Midbrain (tissue), 1 donor: Measurements from ENCODE around the gene EEF2K.
"Not testable (repeated sequence)": the region's sequence is repeated elsewhere in the genome, so short reads cannot be mapped to it uniquely, and the experiment has no call there.

ENCODE experiments used
- DNase-seq: peaks from one replicate; lab custom pipeline; 2025; lab: John Stamatoyannopoulos, UW

EEF2K gene

GRCh38 chr16:22206013-22206841, at the start of gene EEF2K:
TSS of gene EEF2K (plus strand) at chr16:22206278. CDS start at chr16:22225730, 19,452 bp downstream.
- peak; percentile 90 for DNase-seq

DNA sequence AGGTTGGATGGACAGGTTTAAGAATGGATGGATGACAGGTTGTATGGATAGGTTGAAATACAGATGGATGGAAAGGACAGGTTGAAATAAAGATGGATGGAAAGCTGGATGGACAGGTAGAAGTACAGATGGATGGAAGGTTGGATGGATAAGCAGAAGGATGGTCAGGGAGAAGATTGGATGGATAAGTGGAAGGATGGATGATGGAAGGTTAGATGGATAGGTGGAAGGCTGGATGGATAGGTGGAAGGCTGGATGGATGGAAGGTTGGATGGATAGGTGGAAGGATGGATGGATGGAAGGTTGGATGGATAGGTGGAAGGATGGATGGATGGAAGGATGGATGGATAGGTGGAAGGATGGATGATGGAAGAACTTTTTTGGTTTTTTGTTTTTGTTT, 44.7 kb upstream of the EEF2K start:
- DNase-seq, result no peak

- DNase-seq, result no peak
These were observed 44.0 kb upstream of the EEF2K start, which contains the start of gene SDR42E2 for GRCh38 chr16:22161999-22162655. TSS of gene SDR42E2 (plus strand) at chr16:22162506. CDS start at chr16:22165583, 3,077 bp downstream.

- DNase-seq, result no peak
These were observed 43.4 kb upstream of the EEF2K start for GRCh38 chr16:22162656-22163009.

DNA sequence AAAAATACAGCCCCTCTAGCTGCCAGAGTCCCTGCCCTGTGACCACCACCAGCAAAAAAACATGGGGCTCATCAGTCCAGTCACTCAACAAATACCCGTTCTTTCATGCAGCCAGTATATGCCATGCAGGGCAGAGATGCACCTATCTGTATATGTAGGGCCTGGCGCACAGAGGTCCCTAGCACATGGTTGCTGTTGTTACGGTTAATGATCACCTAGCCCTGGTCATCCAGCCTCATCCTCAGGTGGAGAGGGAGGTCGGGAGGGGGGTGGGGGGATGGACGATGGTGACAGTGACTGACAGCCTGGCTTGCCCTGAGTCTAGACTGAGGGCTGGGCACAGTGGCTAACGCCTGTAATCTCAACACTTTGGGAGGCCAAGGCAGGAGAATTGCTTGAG, 42.3 kb upstream of the EEF2K start:
- no peak for DNase-seq

- no peak for DNase-seq
These were observed 41.6 kb upstream of the EEF2K start for GRCh38 chr16:22164482-22164881.

DNA sequence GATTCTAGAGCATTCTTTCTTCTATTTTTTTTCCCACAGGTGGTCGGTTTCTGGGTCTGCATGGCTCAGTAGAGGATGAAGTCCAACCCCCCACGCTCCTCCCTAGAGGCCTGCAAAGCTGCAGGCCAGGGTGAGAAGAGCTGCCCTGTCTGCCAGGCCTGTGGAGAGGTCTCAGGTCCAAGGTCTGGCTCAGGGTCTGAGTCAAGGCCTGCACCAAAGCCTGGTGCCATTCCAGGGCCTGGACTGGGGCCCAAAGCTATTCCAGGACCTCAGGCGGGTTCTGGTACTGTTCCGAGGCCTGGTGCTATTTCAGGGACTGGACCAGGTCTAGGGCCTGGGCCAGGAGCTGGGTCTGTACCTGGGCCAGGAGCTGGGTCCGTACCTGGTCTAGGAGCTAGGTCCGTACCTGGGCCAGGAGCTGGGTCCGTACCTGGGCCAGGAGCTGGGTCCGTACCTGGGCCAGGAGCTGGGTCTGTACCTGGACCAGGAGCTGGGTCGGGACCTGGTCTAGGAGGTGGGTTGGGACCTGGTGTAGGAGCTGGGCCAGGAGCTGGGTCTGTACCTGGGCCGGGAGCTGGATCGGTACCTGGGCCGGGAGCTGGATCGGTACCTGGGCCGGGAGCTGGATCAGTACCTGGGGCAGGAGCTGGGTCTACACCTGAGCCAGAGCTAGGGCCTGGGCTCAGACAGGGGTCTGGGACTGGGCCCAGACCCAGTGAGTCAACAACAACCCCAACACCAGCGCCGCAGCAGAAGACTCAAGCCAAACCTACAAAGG, 40.4 kb upstream of the EEF2K start:
- no peak for DNase-seq

- no peak for DNase-seq
These were observed 34.1 kb upstream of the EEF2K start for GRCh38 chr16:22171953-22172352.

DNA sequence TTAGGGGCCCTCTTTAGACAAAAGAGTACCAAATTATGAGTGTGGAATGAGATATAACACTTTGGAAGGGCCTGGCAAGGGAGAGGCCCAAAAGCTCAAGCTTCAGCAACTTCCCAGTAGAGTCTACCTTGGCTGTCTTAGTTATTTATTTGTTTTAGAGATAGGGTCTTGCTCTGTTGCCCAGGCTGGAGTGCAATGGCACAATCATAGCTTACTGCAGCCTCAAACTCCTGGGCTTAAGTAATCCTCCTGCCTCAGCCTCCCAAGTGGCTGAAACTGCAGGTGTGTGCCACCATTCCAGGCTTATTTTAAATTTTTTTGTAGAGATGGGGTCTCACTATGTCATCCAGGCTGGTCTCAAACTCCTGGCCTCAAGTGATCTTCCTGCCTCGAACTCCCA, 33.4 kb upstream of the EEF2K start:
- not testable (repeated sequence) for DNase-seq

DNA sequence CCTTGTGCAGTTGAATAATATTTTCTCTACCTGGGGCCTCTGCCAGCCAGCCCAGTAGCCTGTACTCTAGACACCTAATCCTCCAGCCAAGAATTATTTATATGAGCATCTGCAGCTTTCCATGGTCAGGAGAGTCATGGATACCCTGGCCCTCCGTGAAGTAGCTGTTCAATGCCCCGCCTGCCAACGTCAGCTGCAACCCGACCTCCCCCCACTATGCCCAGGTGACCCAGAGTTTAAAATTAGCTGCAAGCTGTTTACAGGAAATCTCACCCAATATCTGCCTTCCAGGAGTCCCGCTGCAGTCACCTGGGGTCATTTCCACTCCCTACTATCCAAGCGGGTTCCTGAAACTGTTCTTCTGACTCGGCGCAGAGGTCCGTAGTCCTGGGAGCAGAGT, 31.4 kb upstream of the EEF2K start:
- DNase-seq, result no peak

- DNase-seq, result no peak
These were observed 27.8 kb upstream of the EEF2K start for GRCh38 chr16:22177968-22178930.

DNA sequence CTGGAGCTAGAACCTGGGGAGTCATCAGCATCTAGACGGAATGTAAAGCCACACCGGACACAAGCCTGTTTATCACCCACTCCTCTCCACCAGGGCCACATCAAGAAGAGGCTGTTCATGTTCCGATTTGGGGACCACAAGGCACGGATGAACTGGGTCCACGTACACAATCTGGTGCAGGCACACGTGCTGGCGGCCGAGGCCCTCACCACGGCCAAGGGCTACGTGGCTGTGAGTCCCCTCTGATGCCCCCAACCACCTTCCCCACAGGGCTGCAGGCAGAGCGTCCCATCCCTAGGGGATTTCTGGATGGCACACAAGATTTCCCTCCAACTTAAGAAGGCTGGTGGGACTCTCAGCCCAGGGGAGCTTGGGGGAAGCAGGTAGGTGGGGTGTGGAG, 24.7 kb upstream of the EEF2K start:
- DNase-seq, result no peak

DNA sequence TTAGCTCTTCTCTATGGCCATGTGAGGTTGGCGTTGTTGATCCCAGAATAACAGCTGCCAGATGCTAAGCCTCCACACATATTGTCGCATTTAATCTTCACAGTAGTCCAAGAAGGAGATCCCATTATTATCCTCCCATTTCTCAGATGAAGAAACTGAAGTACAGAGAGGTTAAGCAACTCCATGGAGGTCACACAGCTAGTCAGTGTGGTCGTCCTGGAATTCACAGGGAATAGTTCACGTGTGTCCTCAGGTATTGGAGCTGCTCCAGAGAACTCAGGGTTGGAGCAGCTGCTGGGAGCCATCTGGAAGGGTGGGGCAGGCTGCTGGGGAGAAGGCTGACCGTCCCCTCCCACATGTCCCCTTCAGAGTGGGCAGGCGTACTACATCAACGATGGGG, 24.2 kb upstream of the EEF2K start:
- DNase-seq, result no peak

DNA sequence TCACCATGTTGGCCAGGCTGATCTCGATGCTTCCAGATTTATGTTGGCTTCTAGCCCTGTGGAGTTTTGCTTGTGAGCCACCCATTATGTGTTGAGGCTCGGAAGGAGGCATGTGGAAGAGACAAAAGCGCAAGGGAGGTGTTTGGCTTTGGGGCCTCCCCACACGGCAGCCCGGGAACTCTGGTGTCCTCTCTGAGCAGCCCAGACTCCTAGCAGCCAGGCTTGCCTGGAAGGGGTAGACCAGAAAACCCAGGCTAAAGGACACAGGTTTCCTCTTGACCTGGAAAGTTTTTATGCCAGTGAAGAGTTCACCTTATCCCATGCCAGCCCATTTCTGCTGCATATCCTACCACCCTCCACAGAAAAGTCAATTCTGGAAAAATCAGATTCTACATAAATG, 22.7 kb upstream of the EEF2K start:
- no peak for DNase-seq

DNA sequence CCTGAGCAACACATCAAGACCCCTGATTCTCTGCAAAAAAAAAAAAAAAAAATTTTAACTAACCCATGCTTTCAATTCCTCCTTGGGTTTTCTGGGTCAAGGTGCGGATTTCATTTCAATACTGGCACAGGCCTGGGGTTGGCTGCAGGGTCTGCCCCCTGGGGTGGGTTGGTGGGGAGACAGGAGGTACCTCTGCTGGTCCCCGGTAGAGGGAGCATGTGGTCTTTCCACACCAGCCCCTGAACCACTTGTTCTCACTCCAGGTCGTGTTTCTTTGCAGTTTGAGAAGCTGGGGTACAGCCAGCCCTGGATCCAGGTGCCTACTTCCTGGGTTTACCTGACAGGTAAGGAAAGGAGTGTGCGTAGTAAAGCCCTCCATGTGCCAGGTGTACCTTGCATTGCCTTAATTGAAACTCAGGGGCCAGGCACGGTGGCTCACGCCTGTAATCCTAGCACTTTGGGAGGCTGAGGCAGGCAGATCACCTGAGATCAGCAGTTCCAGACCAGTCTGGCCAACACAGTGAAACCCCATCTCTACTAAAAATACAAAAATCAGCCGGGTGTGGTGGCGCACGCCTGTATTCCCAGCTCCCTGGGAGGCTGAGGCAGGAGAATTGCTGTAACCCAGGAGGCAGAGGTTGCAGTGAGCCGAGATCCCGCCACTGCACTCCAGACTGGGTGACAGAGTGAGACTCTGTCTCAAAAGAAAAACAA, 22.0 kb upstream of the EEF2K start:
- no peak for DNase-seq

DNA sequence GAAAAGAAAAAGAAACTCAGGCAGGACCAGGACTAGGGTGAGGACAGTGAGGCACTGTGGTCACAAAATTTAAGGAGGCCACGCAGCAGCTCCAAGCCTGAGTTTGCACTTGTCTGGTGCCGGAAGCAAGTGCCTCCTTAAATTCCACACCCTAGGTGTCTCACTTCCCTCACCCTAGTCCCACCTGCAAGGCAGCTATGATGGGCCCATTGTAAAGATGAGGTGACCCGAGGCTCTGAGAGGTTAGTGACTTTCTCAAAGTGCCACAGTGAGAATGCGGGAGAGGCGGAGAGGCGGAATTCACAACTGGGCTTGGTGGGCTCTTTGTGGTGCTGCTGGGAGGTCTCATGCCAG, 21.5 kb upstream of the EEF2K start:
- no peak for DNase-seq

DNA sequence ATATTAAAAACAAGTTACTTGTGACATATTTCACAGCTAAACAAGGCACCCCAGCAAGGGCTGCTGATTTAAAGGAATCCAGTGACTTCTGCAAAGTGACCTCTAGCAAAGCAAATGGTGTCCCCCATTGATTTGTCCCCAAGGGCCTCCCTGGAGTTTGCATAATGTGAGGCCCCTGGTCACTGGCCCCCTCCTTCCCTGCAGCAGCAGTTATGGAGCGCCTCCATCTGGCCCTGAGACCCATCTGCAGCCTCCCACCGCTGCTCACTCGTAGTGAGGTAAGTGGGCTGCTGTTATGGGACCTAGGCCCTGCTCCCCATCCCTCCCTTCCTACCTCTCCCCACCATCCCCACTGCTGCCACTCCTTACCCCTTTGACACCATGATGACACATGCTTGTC, 19.6 kb upstream of the EEF2K start:
- DNase-seq, result no peak

GRCh38 chr16:22188267-22188594, 17.8 kb upstream of the EEF2K start:
- DNase-seq, result no peak

DNA sequence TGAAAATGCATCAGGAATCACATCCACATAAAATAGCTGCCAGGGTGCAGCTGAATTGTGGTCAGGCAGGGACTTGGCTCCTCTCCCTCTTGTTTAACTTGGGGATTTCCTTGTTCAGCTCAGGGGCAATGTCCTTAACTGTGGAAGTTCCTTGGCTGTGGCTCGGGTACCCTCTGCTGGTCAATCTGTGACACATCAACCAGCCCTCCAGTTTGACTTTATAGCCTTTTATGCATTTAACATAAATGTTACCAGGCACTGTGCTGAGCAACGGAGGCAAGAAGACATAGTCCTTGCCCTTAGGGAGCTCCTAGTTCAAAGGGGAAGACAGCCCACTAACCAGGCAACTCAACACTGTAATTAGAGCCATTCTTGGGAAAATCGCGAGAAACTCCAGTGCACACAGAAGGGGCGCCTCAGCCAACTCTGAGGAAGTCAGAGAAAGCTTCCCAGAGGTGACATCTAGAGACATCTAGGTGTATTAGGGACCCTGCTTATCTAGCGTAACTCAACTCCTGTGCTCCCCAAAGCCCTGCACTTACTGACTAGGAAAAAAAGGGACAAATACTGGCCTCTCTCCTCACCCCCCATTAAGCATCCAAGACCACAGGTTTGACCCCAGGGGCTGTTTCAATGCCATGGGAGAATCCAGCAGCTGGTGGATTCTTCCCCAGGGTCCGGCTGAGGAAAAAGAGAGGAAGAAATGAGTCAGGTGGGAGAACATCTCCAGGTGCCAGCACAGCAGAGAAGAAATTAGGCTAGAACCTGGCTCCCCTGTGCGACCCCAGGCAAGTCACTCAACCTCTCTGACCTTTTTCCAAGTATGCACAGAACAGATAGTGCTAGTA, 17.3 kb upstream of the EEF2K start:
- DNase-seq, result peak; percentile 65

- no peak for DNase-seq
These were observed 16.5 kb upstream of the EEF2K start for GRCh38 chr16:22189473-22190080.
